HEK293T (cell line): ENCODE data around the gene KLC4.
A peak's percentile ranks its signal among the peaks of the same experiment; 100 is the strongest.

Experiments used
- ARNT ChIP-seq: fragments of 450-650 bp; IDR thresholded peaks from 2 replicates; pipeline ENCODE4 v1.6.1; 2017; ENCODE audit warnings: mild to moderate bottlenecking
- CTBP1 ChIP-seq: fragments of 450-650 bp; IDR thresholded peaks from 2 replicates; pipeline ENCODE4 v1.6.1; 2016; ENCODE audit warnings: borderline replicate concordance
- ELF4 ChIP-seq: fragments of 450-650 bp; IDR thresholded peaks from 2 replicates; pipeline ENCODE4 v1.6.1; 2017; ENCODE audit warnings: antibody characterized with exemption
- FOXK2 ChIP-seq: fragments of 450-650 bp; IDR thresholded peaks from 2 replicates; pipeline ENCODE4 v1.6.1; 2016; ENCODE audit warnings: mild to moderate bottlenecking
- FOXM1 ChIP-seq: fragments of 450-650 bp; IDR thresholded peaks from 2 replicates; pipeline ENCODE4 v1.6.1; 2017; ENCODE audit warnings: mild to moderate bottlenecking, borderline replicate concordance
- HDGF ChIP-seq: fragments of 450-650 bp; IDR thresholded peaks from 2 replicates; pipeline ENCODE4 v1.6.1; 2017; ENCODE audit warnings: antibody characterized with exemption, borderline replicate concordance
- L3MBTL2 ChIP-seq: fragments of 450-650 bp; conservative IDR thresholded peaks from 2 replicates; pipeline ENCODE4 v1.6.1; 2016; ENCODE audit warnings: mild to moderate bottlenecking
- LEF1 ChIP-seq: fragments of 450-650 bp; IDR thresholded peaks from 2 replicates; pipeline ENCODE4 v1.6.1; 2017; ENCODE audit warnings: mild to moderate bottlenecking, borderline replicate concordance
- PKNOX1 ChIP-seq: fragments of 450-650 bp; IDR thresholded peaks from 2 replicates; pipeline ENCODE4 v1.6.1; 2016
- SP1 ChIP-seq: fragments of 450-650 bp; IDR thresholded peaks from 2 replicates; pipeline ENCODE4 v1.6.1; 2017
- TARDBP ChIP-seq: fragments of 450-650 bp; IDR thresholded peaks from 2 replicates; pipeline ENCODE4 v1.6.1; 2016
- ZNF384 ChIP-seq: fragments of 450-650 bp; IDR thresholded peaks from 2 replicates; pipeline ENCODE4 v1.6.1; 2016

- TF ChIP-seq SP1 (no peak), FOXK2 (no peak), TARDBP (no peak), CTBP1 (no peak), ELF4 (no peak), HDGF (no peak), ZNF384 (no peak), PKNOX1 (no peak), FOXM1 (no peak), LEF1 (no peak), ARNT (no peak), L3MBTL2 (peak; percentile 42)
These were observed 6.4 kb upstream of the KLC4 start for GRCh38 chr6:43052842-43053544.
